Retinal pigment epithelial cell (primary cell): ENCODE measurements around the gene GDF10.

Experiments used
- DNase-seq: peaks from one replicate; pipeline ENCODE4 v3.0.0-alpha.2; 2010; ENCODE audit warnings: low read depth
- H3K4me3 ChIP-seq: 2 replicates; pipeline ENCODE4 v1.5.1; 2011; ENCODE audit warnings: mild to moderate bottlenecking, low read length, control low read depth, moderate library complexity
- CTCF ChIP-seq: conservative IDR thresholded peaks from 2 replicates; pipeline ENCODE4 v1.5.1; 2011; ENCODE audit warnings: low read depth, low read length, control low read depth, inconsistent platforms

Gene GDF10

GRCh38 chr10:47359626-47360418, 59.8 kb downstream of the GDF10 start:
- no peak overlapping the region for H3K4me3 ChIP-seq
- TF ChIP-seq CTCF, result no peak
- no peak for DNase-seq

DNA sequence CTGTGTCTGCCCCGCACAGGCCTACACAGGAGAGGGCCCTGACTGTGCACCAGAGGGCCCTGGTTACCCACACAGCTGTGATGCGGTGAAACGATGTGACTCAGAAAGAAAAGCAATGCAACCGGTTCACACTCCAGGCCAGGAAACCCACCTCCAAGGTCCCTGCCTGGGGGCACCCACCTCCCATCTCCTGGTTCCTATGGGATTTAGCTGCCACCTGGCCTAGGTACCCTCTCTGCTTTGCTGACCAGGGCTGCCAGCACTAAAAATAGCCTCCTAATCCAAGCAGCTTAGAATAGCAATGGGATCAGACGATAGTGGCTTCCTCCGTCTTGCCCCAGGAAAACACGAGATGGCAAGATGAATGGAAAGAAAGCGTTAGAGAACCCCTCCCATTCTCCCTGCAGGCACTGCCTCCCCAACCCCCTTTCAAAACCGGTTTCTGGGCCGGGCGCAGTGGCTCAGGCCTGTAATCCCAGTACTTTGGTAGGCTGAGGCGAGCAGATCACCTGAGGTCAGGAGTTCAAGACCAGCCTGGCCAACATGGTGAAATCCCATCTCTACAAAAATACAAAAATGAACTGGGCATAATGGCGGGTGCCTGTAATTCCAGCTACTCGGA, 60.5 kb downstream of the GDF10 start:
- DNase-seq, result peak; percentile 52
- peak; percentile 11 for TF ChIP-seq CTCF

DNA sequence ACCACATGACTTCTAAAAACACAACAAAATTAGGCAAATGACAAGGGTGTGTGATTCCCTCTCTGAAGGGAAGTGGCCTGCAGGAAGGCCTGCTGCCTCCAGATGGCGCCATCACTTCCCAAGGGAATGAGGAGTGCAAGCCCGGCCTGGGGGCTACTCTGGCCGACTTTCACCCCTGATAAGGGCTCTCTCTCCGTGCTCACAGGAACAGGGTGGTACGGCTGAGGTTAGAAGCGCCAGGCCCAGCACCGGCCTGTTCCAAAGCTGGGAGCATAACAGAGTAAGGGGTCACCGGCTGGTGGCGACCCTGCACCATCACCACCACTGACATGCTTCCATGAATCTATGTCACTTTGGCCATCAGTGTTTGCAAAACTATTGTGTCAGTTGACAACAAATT, 61.3 kb downstream of the GDF10 start:
- TF ChIP-seq CTCF, result peak; percentile 86
- no peak overlapping the region for H3K4me3 ChIP-seq
- DNase-seq, result no peak

More for the DNA sequence above, 60.5 kb downstream of the GDF10 start:
- no peak overlapping the region for H3K4me3 ChIP-seq

- TF ChIP-seq CTCF, result no peak
- no peak for DNase-seq
- H3K4me3 ChIP-seq, result no peak overlapping the region
Observed at GRCh38 chr10:47362199-47362598, 62.2 kb downstream of the GDF10 start.
